Testis (tissue), 2 donors: ENCODE measurements around the gene CFAP58.

Experiments used
- POLR2A ChIP-seq: fragments of 450-650 bp; IDR thresholded peaks from one replicate; pipeline ENCODE4 v1.6.1; 2017; ENCODE audit warnings: antibody characterized with exemption, mild to moderate bottlenecking, moderate library complexity
- TF ChIP-seq, protein P1 (sequence below), 3 experiments: fragments of 450-650 bp in 2 of 3; fragments of 200-600 bp in 1 of 3; sonication (generic) in 1 of 3; IDR thresholded peaks; one replicate each; pipeline ENCODE4 v1.5.1; 2016 to 2019; ENCODE audit warnings: antibody characterized with exemption in 3 of 3, mild to moderate bottlenecking in 2 of 3, moderate library complexity in 1 of 3

DNA sequence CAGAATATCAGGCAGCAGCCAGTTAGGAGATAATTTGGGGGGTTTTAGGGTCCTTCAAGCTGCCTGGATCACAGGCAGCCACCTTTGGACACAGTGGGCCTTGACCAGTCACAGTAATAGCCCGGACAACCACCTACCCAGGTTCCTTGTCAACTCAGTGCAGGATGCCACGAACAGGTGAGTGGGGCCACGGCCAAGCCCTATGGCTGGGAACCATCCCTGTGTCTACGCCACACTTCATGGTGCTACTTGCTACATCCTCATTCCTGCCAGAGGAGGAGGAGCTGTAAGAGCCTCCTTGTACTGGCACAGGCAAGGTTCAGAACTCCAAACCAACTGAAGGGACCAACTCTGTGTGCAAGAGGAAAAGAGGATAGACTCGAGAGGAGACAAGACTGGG is 35.3 kb upstream of the CFAP58 start:
- TF ChIP-seq, protein P1, sequence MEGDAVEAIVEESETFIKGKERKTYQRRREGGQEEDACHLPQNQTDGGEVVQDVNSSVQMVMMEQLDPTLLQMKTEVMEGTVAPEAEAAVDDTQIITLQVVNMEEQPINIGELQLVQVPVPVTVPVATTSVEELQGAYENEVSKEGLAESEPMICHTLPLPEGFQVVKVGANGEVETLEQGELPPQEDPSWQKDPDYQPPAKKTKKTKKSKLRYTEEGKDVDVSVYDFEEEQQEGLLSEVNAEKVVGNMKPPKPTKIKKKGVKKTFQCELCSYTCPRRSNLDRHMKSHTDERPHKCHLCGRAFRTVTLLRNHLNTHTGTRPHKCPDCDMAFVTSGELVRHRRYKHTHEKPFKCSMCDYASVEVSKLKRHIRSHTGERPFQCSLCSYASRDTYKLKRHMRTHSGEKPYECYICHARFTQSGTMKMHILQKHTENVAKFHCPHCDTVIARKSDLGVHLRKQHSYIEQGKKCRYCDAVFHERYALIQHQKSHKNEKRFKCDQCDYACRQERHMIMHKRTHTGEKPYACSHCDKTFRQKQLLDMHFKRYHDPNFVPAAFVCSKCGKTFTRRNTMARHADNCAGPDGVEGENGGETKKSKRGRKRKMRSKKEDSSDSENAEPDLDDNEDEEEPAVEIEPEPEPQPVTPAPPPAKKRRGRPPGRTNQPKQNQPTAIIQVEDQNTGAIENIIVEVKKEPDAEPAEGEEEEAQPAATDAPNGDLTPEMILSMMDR (IDR thresholded peaks at IDR 0.05), result no peak
- TF ChIP-seq POLR2A, result no peak
